HCT116 (cell line): ENCODE measurements around the gene MAPK1.

Source experiments
- EZH2 ChIP-seq: fragments of 200-600 bp; sonication (generic); IDR thresholded peaks from 2 replicates; pipeline ENCODE4 v1.6.1; 2017; ENCODE audit warnings: antibody characterized with exemption, mixed run types
- POLR2AphosphoS5 ChIP-seq: IDR thresholded peaks from 2 replicates; pipeline ENCODE4 v1.6.1; 2011; ENCODE audit warnings: mild to moderate bottlenecking, low read depth, low read length, moderate library complexity
- RAD21 ChIP-seq: IDR thresholded peaks from 2 replicates; pipeline ENCODE4 v1.6.1; 2012; ENCODE audit warnings: low read depth, mild to moderate bottlenecking
- TF ChIP-seq, protein P1 (sequence below), 3 experiments: fragments of 200-600 bp in 1 of 3; sonication (generic) in 1 of 3; IDR thresholded peaks in 2 of 3; conservative IDR thresholded peaks in 1 of 3; 2 replicates each; pipeline ENCODE4 v1.5.1; 2012 to 2017; ENCODE audit warnings: low read depth in 2 of 3, low read length in 2 of 3, antibody characterized with exemption in 1 of 3, borderline replicate concordance in 1 of 3, control low read depth in 1 of 3, mild to moderate bottlenecking in 1 of 3, mixed read lengths in 1 of 3, mixed run types in 1 of 3, moderate library complexity in 1 of 3; ENCODE audit not compliant: insufficient read depth in 1 of 3

- TF ChIP-seq EZH2, result no peak
- TF ChIP-seq, protein P1, sequence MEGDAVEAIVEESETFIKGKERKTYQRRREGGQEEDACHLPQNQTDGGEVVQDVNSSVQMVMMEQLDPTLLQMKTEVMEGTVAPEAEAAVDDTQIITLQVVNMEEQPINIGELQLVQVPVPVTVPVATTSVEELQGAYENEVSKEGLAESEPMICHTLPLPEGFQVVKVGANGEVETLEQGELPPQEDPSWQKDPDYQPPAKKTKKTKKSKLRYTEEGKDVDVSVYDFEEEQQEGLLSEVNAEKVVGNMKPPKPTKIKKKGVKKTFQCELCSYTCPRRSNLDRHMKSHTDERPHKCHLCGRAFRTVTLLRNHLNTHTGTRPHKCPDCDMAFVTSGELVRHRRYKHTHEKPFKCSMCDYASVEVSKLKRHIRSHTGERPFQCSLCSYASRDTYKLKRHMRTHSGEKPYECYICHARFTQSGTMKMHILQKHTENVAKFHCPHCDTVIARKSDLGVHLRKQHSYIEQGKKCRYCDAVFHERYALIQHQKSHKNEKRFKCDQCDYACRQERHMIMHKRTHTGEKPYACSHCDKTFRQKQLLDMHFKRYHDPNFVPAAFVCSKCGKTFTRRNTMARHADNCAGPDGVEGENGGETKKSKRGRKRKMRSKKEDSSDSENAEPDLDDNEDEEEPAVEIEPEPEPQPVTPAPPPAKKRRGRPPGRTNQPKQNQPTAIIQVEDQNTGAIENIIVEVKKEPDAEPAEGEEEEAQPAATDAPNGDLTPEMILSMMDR (IDR thresholded peaks at IDR 0.05 in 2 of 3, conservative IDR thresholded peaks at IDR 0.05 in 1 of 3; ENCODE audit: borderline replicate concordance in 1 of 3, insufficient read depth in 1 of 3, low read depth in 2 of 3, low read length in 2 of 3), result no peak
- no peak for TF ChIP-seq POLR2AphosphoS5
- no peak for TF ChIP-seq RAD21
Observed at GRCh38 chr22:21896951-21897513, 29.6 kb upstream of the MAPK1 start.
